ENCODE results near the gene CCNI.

CCNI gene

DNA sequence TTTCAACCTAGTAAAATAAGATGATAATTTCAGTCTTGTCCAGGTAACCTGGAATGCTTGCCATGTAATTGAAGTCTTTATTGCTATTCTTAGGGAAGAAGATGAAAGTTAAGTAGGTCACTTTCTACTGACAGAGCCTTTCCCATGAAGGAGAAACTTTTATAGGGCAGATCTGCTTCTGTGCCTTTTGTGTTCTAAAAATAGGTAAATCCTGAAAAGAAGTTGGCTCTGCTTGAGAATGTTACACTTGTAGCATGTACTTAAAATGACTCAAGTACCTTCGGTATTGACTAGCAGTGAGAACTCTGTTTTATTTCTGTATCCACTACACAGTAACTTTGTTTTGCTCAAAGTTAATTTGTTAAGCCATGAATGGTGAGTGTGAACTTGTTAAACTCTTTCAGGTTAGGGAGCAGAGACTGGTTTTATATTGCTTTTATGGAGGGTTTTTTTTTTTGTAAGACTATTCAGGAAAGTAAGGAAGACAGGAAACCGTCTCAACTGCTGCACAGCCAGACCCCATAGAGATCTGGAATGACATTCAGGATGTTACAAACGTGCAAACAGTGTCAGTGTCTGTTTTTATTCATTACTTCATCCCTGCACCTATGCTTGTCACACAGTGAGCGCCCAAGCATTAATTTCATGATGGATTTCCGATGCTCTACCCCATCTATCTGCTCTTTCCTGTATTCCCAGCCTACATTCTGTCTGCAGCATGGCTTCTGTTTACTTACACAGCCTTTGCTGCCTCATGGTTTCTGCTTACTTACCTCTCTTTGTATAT, 73.3 kb downstream of the CCNI start:
- no peak for DNase-seq
- H3K4me2 ChIP-seq (ENCODE audit: low read depth, low read length) = no peak overlapping the region
- H2AFZ ChIP-seq (ENCODE audit: low read length) = no peak overlapping the region
- no peaks in the 10 kb centered on the region for H3K27me3 ChIP-seq (replicated peaks; ENCODE audit: insufficient read depth, low read length)
- no peaks in the 10 kb centered on the region for H3F3A ChIP-seq (ENCODE audit: insufficient read depth, low read length)
- no peak overlapping the region for H3K9ac ChIP-seq (ENCODE audit: low read length)
- no peak overlapping the region for H3K27ac ChIP-seq (ENCODE audit: low read length)
- no peaks in the 10 kb centered on the region for H4K20me1 ChIP-seq (ENCODE audit: insufficient read depth, low read length)
- H3K4me1 ChIP-seq (ENCODE audit: low read length) = peaks cover 8% of the 10 kb centered on the region
- H3K79me2 ChIP-seq (ENCODE audit: low read length) = no peaks in the 10 kb centered on the region
- TF ChIP-seq EZH2phosphoT487 (IDR thresholded peaks at IDR 0.05; ENCODE audit: low read length) (no peak), EZH2 (optimal IDR thresholded peaks at IDR 0.05; ENCODE audit: low read depth, low read length) (no peak)
- TF ChIP-seq, protein P1, sequence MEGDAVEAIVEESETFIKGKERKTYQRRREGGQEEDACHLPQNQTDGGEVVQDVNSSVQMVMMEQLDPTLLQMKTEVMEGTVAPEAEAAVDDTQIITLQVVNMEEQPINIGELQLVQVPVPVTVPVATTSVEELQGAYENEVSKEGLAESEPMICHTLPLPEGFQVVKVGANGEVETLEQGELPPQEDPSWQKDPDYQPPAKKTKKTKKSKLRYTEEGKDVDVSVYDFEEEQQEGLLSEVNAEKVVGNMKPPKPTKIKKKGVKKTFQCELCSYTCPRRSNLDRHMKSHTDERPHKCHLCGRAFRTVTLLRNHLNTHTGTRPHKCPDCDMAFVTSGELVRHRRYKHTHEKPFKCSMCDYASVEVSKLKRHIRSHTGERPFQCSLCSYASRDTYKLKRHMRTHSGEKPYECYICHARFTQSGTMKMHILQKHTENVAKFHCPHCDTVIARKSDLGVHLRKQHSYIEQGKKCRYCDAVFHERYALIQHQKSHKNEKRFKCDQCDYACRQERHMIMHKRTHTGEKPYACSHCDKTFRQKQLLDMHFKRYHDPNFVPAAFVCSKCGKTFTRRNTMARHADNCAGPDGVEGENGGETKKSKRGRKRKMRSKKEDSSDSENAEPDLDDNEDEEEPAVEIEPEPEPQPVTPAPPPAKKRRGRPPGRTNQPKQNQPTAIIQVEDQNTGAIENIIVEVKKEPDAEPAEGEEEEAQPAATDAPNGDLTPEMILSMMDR (IDR thresholded peaks at IDR 0.05; ENCODE audit: low read length) = no peak
- no peak overlapping the region for H3K4me3 ChIP-seq (ENCODE audit: low read length)
- H3K36me3 ChIP-seq (replicated peaks; ENCODE audit: insufficient read depth, low read length) = no peaks in the 10 kb centered on the region
- H3K9me3 ChIP-seq (replicated peaks; ENCODE audit: insufficient read depth, low read length) = no peaks in the 10 kb centered on the region
- no peaks in the 10 kb centered on the region for H3K9me2 ChIP-seq (replicated peaks; ENCODE audit: insufficient read depth, low read length)

DNA sequence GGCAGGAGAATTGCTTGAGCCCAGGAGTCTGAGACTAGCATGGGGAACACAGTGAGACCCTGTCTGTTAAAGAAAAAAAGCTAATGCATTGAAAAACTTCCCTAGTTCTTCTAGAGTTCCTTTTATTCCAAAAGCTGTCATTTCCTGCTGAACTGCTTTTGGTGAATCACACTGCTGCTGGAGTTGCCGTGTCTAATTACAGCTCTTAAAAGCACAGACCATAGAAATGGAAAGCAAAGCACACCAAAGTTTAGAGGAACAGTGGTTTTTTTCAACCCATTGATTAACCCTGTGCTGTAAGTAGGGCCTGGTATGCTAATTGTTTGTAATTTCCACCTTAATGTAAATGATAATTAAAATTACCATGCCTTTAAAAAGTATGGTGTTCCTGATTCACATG, 73.9 kb downstream of the CCNI start:
- Histone ChIP-seq H3K9me2 (replicated peaks; ENCODE audit: insufficient read depth, low read length) (no peaks in the 10 kb centered on the region), H4K20me1 (ENCODE audit: insufficient read depth, low read length) (no peaks in the 10 kb centered on the region), H3K9ac (ENCODE audit: low read length) (no peak overlapping the region), H3K27me3 (replicated peaks; ENCODE audit: insufficient read depth, low read length) (no peaks in the 10 kb centered on the region), H3K4me1 (ENCODE audit: low read length) (peaks cover 2% of the 10 kb centered on the region; the same call in 1 of the 2 replicates), H3K4me3 (ENCODE audit: low read length) (no peak overlapping the region), H3K79me2 (ENCODE audit: low read length) (no peaks in the 10 kb centered on the region), H3F3A (ENCODE audit: insufficient read depth, low read length) (no peaks in the 10 kb centered on the region), H3K27ac (ENCODE audit: low read length) (no peak overlapping the region), H3K4me2 (ENCODE audit: low read depth, low read length) (no peak overlapping the region), H3K36me3 (replicated peaks; ENCODE audit: insufficient read depth, low read length) (no peaks in the 10 kb centered on the region), H3K9me3 (replicated peaks; ENCODE audit: insufficient read depth, low read length) (no peaks in the 10 kb centered on the region), H2AFZ (ENCODE audit: low read length) (no peak overlapping the region)
- no peak for DNase-seq
- TF ChIP-seq EZH2phosphoT487 (IDR thresholded peaks at IDR 0.05; ENCODE audit: low read length) = no peak
- no peak for TF ChIP-seq EZH2 (optimal IDR thresholded peaks at IDR 0.05; ENCODE audit: low read depth, low read length)
- TF ChIP-seq, protein P1 (IDR thresholded peaks at IDR 0.05; ENCODE audit: low read length) = no peak

DNA sequence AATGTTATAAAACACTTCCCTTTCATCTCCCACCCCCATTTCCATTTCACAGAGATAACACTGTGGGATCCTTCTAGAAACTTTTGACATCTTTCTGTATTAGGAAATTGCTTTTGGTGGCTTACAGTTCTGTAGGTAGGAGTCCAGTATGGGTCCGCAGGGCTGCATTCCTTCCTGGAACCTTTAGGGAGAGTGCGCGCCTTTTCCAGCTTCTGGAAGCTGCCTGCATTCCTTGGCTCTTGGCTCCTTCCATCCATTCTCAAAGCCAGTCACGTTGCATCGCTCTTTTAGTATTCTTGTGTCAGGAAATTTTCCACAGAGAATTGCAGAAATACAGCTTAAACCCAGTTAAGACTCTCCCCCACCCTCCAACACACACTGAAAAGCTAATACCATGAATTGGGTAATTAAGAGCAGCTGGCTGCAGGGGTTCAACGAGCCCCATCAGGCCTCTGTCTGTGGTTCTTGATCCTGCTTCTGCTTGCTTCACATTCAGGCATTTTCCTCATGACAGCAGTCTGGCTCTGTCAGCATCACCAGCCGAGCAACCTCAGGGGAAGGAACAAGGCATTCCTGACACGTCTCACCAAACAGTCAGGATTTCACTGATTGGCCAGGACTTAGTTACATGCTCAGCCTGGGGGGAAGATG, 77.4 kb downstream of the CCNI start:
- peaks cover 22% of the 10 kb centered on the region for H3K4me1 ChIP-seq (ENCODE audit: low read length)
- no peaks in the 10 kb centered on the region for H3K9me3 ChIP-seq (replicated peaks; ENCODE audit: insufficient read depth, low read length)
- no peak overlapping the region for H2AFZ ChIP-seq (ENCODE audit: low read length)
- peaks cover 10% of the 10 kb centered on the region for H3F3A ChIP-seq (ENCODE audit: insufficient read depth, low read length)
- H3K36me3 ChIP-seq (replicated peaks; ENCODE audit: insufficient read depth, low read length) = no peaks in the 10 kb centered on the region
- TF ChIP-seq EZH2phosphoT487 (IDR thresholded peaks at IDR 0.05; ENCODE audit: low read length) = no peak
- TF ChIP-seq EZH2 (optimal IDR thresholded peaks at IDR 0.05; ENCODE audit: low read depth, low read length) = no peak
- TF ChIP-seq, protein P1 (IDR thresholded peaks at IDR 0.05; ENCODE audit: low read length) = no peak
- H3K9ac ChIP-seq (ENCODE audit: low read length) = no peak overlapping the region
- no peak overlapping the region for H3K27ac ChIP-seq (ENCODE audit: low read length)
- H3K79me2 ChIP-seq (ENCODE audit: low read length) = peaks cover 1% of the 10 kb centered on the region
- H3K9me2 ChIP-seq (replicated peaks; ENCODE audit: insufficient read depth, low read length) = no peaks in the 10 kb centered on the region
- H4K20me1 ChIP-seq (ENCODE audit: insufficient read depth, low read length) = no peaks in the 10 kb centered on the region
- H3K4me2 ChIP-seq (ENCODE audit: low read depth, low read length) = no peak overlapping the region
- no peak for DNase-seq
- no peaks in the 10 kb centered on the region for H3K27me3 ChIP-seq (replicated peaks; ENCODE audit: insufficient read depth, low read length)
- H3K4me3 ChIP-seq (ENCODE audit: low read length) = no peak overlapping the region

Data from MM.1S (cell line).